ENCODE measurements around the gene DDX1.

- TF ChIP-seq CTCF (IDR thresholded peaks at IDR 0.05) (no peak), EP300 (IDR thresholded peaks at IDR 0.05) (no peak), POLR2A (IDR thresholded peaks at IDR 0.05) (no peak), POLR2AphosphoS5 (IDR thresholded peaks at IDR 0.05) (no peak)
These were observed 26.3 kb upstream of the DDX1 start for GRCh38 chr2:15565392-15565791.
